H9 (cell line): ENCODE data around the gene SEPTIN6. TPM values are rescaled to one million over a fixed set of nuclear protein-coding genes. Genes with fewer than 3 reads are reported as not detected.

Experiments used
- DNase-seq: peaks from one replicate; pipeline ENCODE4 v3.0.0-alpha.2; 2017
- H2AFZ ChIP-seq: one replicate; pipeline ENCODE4 v1.6.1; 2013; ENCODE audit warnings: mild to moderate bottlenecking, low read length, control low read depth, moderate library complexity
- H2AK5ac ChIP-seq: 2 replicates; pipeline ENCODE4 v1.6.1; 2013; ENCODE audit warnings: low read length, control low read depth, mixed read lengths; ENCODE audit not compliant: insufficient read length
- H2BK120ac ChIP-seq: one replicate; pipeline ENCODE4 v1.6.1; 2013; ENCODE audit warnings: low read depth, mild to moderate bottlenecking, low read length, control low read depth, inconsistent platforms; ENCODE audit not compliant: poor library complexity, severe bottlenecking
- H2BK12ac ChIP-seq: 2 replicates; pipeline ENCODE4 v1.6.1; 2013; ENCODE audit warnings: low read length, control low read depth, mixed read lengths, low read depth; ENCODE audit not compliant: insufficient read length
- H2BK15ac ChIP-seq: 2 replicates; pipeline ENCODE4 v1.6.1; 2013; ENCODE audit warnings: low read depth, low read length, control low read depth
- H2BK20ac ChIP-seq: one replicate; pipeline ENCODE4 v1.6.1; 2013; ENCODE audit warnings: low read depth, mild to moderate bottlenecking, low read length, control low read depth, inconsistent platforms; ENCODE audit not compliant: poor library complexity, severe bottlenecking
- H2BK5ac ChIP-seq: 2 replicates; pipeline ENCODE4 v1.6.1; 2013; ENCODE audit warnings: low read length, control low read depth, mixed read lengths; ENCODE audit not compliant: insufficient read length
- H3K14ac ChIP-seq: 2 replicates; pipeline ENCODE4 v1.6.1; 2013; ENCODE audit warnings: low read length, control low read depth; ENCODE audit not compliant: insufficient read depth
- H3K18ac ChIP-seq: 2 replicates; pipeline ENCODE4 v1.6.1; 2013; ENCODE audit warnings: low read depth, mild to moderate bottlenecking, mixed read lengths, low read length, control low read depth; ENCODE audit not compliant: insufficient read length
- H3K23ac ChIP-seq: 2 replicates; pipeline ENCODE4 v1.6.1; 2013; ENCODE audit warnings: low read length, control low read depth, mixed read lengths, low read depth; ENCODE audit not compliant: insufficient read length
- H3K23me2 ChIP-seq: 2 replicates; pipeline ENCODE4 v1.6.1; 2013; ENCODE audit warnings: low read depth, mild to moderate bottlenecking, mixed read lengths, low read length, control low read depth; ENCODE audit not compliant: insufficient read length, poor library complexity, severe bottlenecking
- H3K27ac ChIP-seq: 2 replicates; pipeline ENCODE4 v1.5.1; 2013; ENCODE audit warnings: low read length, control low read depth, mixed read lengths, low read depth; ENCODE audit not compliant: insufficient read length
- H3K27me3 ChIP-seq: 2 replicates; pipeline ENCODE4 v1.6.1; 2013; ENCODE audit warnings: low read length, control low read depth, inconsistent platforms; ENCODE audit not compliant: insufficient read depth
- H3K4ac ChIP-seq: 2 replicates; pipeline ENCODE4 v1.6.1; 2013; ENCODE audit warnings: low read depth, mild to moderate bottlenecking, control low read depth, inconsistent platforms, low read length, moderate library complexity
- H3K4me1 ChIP-seq: 2 replicates; pipeline ENCODE4 v1.6.1; 2013; ENCODE audit warnings: low read length, control low read depth, inconsistent platforms; ENCODE audit not compliant: insufficient read depth
- H3K4me2 ChIP-seq: 2 replicates; pipeline ENCODE4 v1.6.1; 2013; ENCODE audit warnings: low read length, control low read depth, mixed read lengths; ENCODE audit not compliant: insufficient read length, insufficient read depth
- H3K56ac ChIP-seq: 2 replicates; pipeline ENCODE4 v1.6.1; 2013; ENCODE audit warnings: low read depth, mild to moderate bottlenecking, mixed read lengths, low read length, control low read depth; ENCODE audit not compliant: insufficient read length
- H3K79me1 ChIP-seq: 2 replicates; pipeline ENCODE4 v1.6.1; 2013; ENCODE audit warnings: low read depth, mild to moderate bottlenecking, moderate library complexity, low read length, control low read depth, inconsistent platforms; ENCODE audit not compliant: insufficient read depth, poor library complexity, severe bottlenecking
- H3K79me2 ChIP-seq: 2 replicates; pipeline ENCODE4 v1.6.1; 2013; ENCODE audit warnings: low read length, control low read depth, inconsistent platforms; ENCODE audit not compliant: insufficient read depth
- H3K9ac ChIP-seq: 2 replicates; pipeline ENCODE4 v1.6.1; 2013; ENCODE audit warnings: low read length, control low read depth, mixed read lengths; ENCODE audit not compliant: insufficient read length; ENCODE audit errors: extremely low read depth
- H3K9me3 ChIP-seq: one replicate; pipeline ENCODE4 v1.6.1; 2013; ENCODE audit warnings: low read depth, low read length, inconsistent platforms; ENCODE audit not compliant: control insufficient read depth
- H3T11ph ChIP-seq: one replicate; pipeline ENCODE4 v1.6.1; 2013; ENCODE audit warnings: mild to moderate bottlenecking, low read length, control low read depth, inconsistent platforms
- H4K20me1 ChIP-seq: one replicate; pipeline ENCODE4 v1.6.1; 2013; ENCODE audit not compliant: control insufficient read depth, insufficient read length, insufficient read depth
- H4K5ac ChIP-seq: 2 replicates; pipeline ENCODE4 v1.6.1; 2013; ENCODE audit warnings: low read depth, mild to moderate bottlenecking, mixed read lengths, low read length, control low read depth; ENCODE audit not compliant: insufficient read length
- H4K8ac ChIP-seq: replicated peaks from 2 replicates; pipeline ENCODE4 v1.6.1; 2013; ENCODE audit warnings: low read length, control low read depth, mixed read lengths, low read depth; ENCODE audit not compliant: insufficient read length
- H4K91ac ChIP-seq: 2 replicates; pipeline ENCODE4 v1.6.1; 2013; ENCODE audit warnings: low read depth, mild to moderate bottlenecking, moderate library complexity, mixed read lengths, low read length, control low read depth; ENCODE audit not compliant: insufficient read length
- H3K27ac Mint-ChIP-seq, 3 experiments: 2 replicates in 2 of 3; 3 replicates in 1 of 3; pipeline ENCODE4 v1.8.0; 2020 to 2021; ENCODE audit warnings: mixed read lengths in 3 of 3, mild to moderate bottlenecking in 1 of 3, moderate library complexity in 1 of 3
- H3K27me3 Mint-ChIP-seq: 2 replicates; pipeline ENCODE4 v1.8.0; 2021; ENCODE audit warnings: low read depth, mild to moderate bottlenecking, moderate library complexity, mixed read lengths
- H3K36me3 Mint-ChIP-seq, 3 experiments: 2 replicates in 2 of 3; 3 replicates in 1 of 3; pipeline ENCODE4 v1.8.0; 2020 to 2021; ENCODE audit warnings: low read depth in 3 of 3, mixed read lengths in 3 of 3; ENCODE audit not compliant: insufficient read depth in 1 of 3
- H3K4me1 Mint-ChIP-seq, 2 experiments: 2 replicates each; pipeline ENCODE4 v1.8.0; 2020; ENCODE audit warnings: mixed read lengths in 2 of 2
- H3K4me3 Mint-ChIP-seq, 2 experiments: 2 replicates in 1 of 2; 3 replicates in 1 of 2; pipeline ENCODE4 v1.8.0; 2020 to 2021; ENCODE audit warnings: mild to moderate bottlenecking in 2 of 2, mixed read lengths in 2 of 2, moderate library complexity in 1 of 2
- H3K9me3 Mint-ChIP-seq, 2 experiments: 2 replicates in 1 of 2; 3 replicates in 1 of 2; pipeline ENCODE4 v1.8.0; 2020; ENCODE audit warnings: mild to moderate bottlenecking in 2 of 2, mixed read lengths in 2 of 2, moderate library complexity in 1 of 2
- CTCF ChIP-seq: fragments of 200-600 bp; sonication (generic); conservative IDR thresholded peaks from 3 replicates; pipeline ENCODE4 v1.8.0; 2021; ENCODE audit warnings: antibody characterized with exemption, mild to moderate bottlenecking
- WGBS: extraction: QIAGEN DNeasy Blood & Tissue Kit; methylation state at CpG from one replicate; pipeline ENCODE4 v1.1.7; 2013; ENCODE audit warnings: missing lambda C conversion rate, low lambda C conversion rate, mixed read lengths; ENCODE audit not compliant: insufficient read length; ENCODE audit errors: extremely low coverage; 5-methylcytosine and 5-hydroxymethylcytosine counted together
- total RNA-seq: library from RNA; stranded (reverse); gene quantifications from 2 replicates; pipeline ENCODE4 v1.2.1, GENCODE V29; 2021

SEPTIN6 gene
- total RNA-seq, 1 experiment from 2014 or later: 23.1 TPM

DNA sequence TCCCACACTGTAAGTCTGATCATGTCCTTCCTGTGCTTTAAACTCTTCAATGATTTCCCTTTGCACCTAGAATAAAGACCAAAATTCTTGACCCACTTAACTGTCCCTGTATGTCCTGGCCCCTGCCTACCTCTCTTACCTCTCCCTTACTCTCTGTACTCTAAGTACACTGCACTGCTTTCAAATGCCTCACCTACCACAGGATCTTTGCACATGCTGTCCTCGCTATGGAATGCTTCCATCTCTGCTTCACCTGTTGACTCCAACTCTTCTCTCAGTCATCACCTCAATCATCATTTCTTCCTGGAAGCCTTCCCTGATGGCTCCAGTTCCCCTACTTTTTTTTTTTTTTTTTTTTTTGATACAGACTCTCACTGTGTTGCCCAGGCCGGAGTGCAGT, 29.0 kb upstream of the SEPTIN6 start:
- H2BK12ac ChIP-seq: no peak overlapping the region
- no peaks in the 10 kb centered on the region; the same call in none of the 2 replicates for H3K27me3 Mint-ChIP-seq
- H4K5ac ChIP-seq: no peak overlapping the region
- no peak overlapping the region for H3K56ac ChIP-seq
- H3K4ac ChIP-seq: no peak overlapping the region
- H3K9me3 Mint-ChIP-seq: peaks cover 52 to 55% of the 10 kb centered on the region in 2 experiments
- WGBS: no CpG with 5 or more reads among the region's 2 CpGs
- H3K4me1 ChIP-seq: no peaks in the 10 kb centered on the region; the same call in 1 of the 2 replicates
- H3K4me1 Mint-ChIP-seq: peaks cover under 1 to 1% of the 10 kb centered on the region in 2 experiments; a peak in 2 of 4 replicates
- no peak overlapping the region for H3K27ac ChIP-seq
- no peak overlapping the region for H3K23ac ChIP-seq
- no peak overlapping the region for H4K91ac ChIP-seq
- TF ChIP-seq CTCF: no peak
- no peak overlapping the region for H3T11ph ChIP-seq
- no peak overlapping the region for H2BK15ac ChIP-seq
- no peaks in the 10 kb centered on the region for H3K23me2 ChIP-seq
- no peaks in the 10 kb centered on the region; a peak in 2 of 7 replicates for H3K36me3 Mint-ChIP-seq
- H2BK5ac ChIP-seq: no peak overlapping the region
- no peaks in the 10 kb centered on the region for H3K79me1 ChIP-seq
- H3K9ac ChIP-seq: no peak overlapping the region
- no peak overlapping the region for H3K4me3 Mint-ChIP-seq
- no peak overlapping the region for H2AFZ ChIP-seq
- DNase-seq: no peak
- no peak overlapping the region for H2BK20ac ChIP-seq
- H3K14ac ChIP-seq: no peak overlapping the region
- no peak overlapping the region for H2AK5ac ChIP-seq
- no peak overlapping the region for H2BK120ac ChIP-seq
- no peaks in the 10 kb centered on the region for H3K79me2 ChIP-seq
- no peak overlapping the region for H3K27ac Mint-ChIP-seq
- H3K4me2 ChIP-seq: no peak overlapping the region
- H3K18ac ChIP-seq: no peak overlapping the region
- H3K27me3 ChIP-seq: no peaks in the 10 kb centered on the region
- no peak overlapping the region for H4K8ac ChIP-seq
- H3K9me3 ChIP-seq: peaks cover 11% of the 10 kb centered on the region
- H4K20me1 ChIP-seq: no peaks in the 10 kb centered on the region
